ENCODE data around the gene TSPAN18.

GRCh38 chr11:44743326-44743725 is 16.6 kb downstream of the TSPAN18 start:
- no peak for TF ChIP-seq CTCF (IDR thresholded peaks at IDR 0.05 in 4 of 5, conservative IDR thresholded peaks at IDR 0.05 in 1 of 5)
- TF ChIP-seq POLR2A (IDR thresholded peaks at IDR 0.05), result no peak

Measured in gastrocnemius medialis (tissue), 4 donors.